GM12865 (cell line): ENCODE measurements around the gene NAV3.

Source experiments
- DNase-seq: peaks from one replicate; pipeline ENCODE4 v3.0.0; 2010; ENCODE audit warnings: low read depth
- H3K4me3 ChIP-seq: 2 replicates; pipeline ENCODE4 v1.5.1; 2011; ENCODE audit warnings: mild to moderate bottlenecking, low read depth, low read length, control low read depth
- CTCF ChIP-seq: IDR thresholded peaks from 2 replicates; pipeline ENCODE4 v1.5.1; 2011; ENCODE audit warnings: low read length, control low read depth, low read depth, inconsistent platforms; ENCODE audit not compliant: insufficient read depth; ENCODE audit errors: missing control alignments

NAV3 gene

GRCh38 chr12:77830583-77831351, at the start of gene NAV3:
TSS of gene NAV3 (plus strand) at chr12:77830894. CDS start at chr12:77831462, 568 bp downstream.
- TF ChIP-seq CTCF, result no peak
- H3K4me3 ChIP-seq, result no peak within 1 kb of the TSS

GRCh38 chr12:77782034-77782433, 48.7 kb upstream of the NAV3 start:
- TF ChIP-seq CTCF, result no peak
- DNase-seq, result no peak
- no peak overlapping the region for H3K4me3 ChIP-seq

More at GRCh38 chr12:77830583-77831351, at the start of gene NAV3:
- DNase-seq, result no peak

- TF ChIP-seq CTCF, result no peak
- H3K4me3 ChIP-seq, result no peak overlapping the region
- no peak for DNase-seq
Observed at GRCh38 chr12:77782766-77783165, 47.9 kb upstream of the NAV3 start.

GRCh38 chr12:77785211-77785610, 45.5 kb upstream of the NAV3 start:
- TF ChIP-seq CTCF, result no peak
- H3K4me3 ChIP-seq, result no peak overlapping the region
- no peak for DNase-seq

- no peak for TF ChIP-seq CTCF
- no peak for DNase-seq
- H3K4me3 ChIP-seq, result no peak overlapping the region
Observed at GRCh38 chr12:77786675-77787074, 44.0 kb upstream of the NAV3 start.

- H3K4me3 ChIP-seq, result no peak overlapping the region
- no peak for TF ChIP-seq CTCF
- DNase-seq, result no peak
Observed at GRCh38 chr12:77788231-77789168, 42.2 kb upstream of the NAV3 start.
